Occipital lobe (tissue), 2 donors: Measurements from ENCODE around the gene TEF. TPM values are rescaled to one million over a fixed set of nuclear protein-coding genes. Genes with fewer than 3 reads are reported as not detected.
A peak's percentile ranks its signal among the peaks of the same experiment; 100 is the strongest.
"Not testable (repeated sequence)": the region's sequence is repeated elsewhere in the genome, so short reads cannot be mapped to it uniquely, and the experiment has no call there.

Experiments used
- DNase-seq: peaks from one replicate; lab custom pipeline; 2025; lab: John Stamatoyannopoulos, UW
- total RNA-seq: library from RNA; depleted of rRNA; stranded (reverse); fragments of >200 nt; gene quantifications from one replicate; pipeline ENCODE4 v1.2.3, GENCODE V29; 2014

Gene TEF
- total RNA-seq, 1 donor from 2014 or later = 10.0 TPM

DNA sequence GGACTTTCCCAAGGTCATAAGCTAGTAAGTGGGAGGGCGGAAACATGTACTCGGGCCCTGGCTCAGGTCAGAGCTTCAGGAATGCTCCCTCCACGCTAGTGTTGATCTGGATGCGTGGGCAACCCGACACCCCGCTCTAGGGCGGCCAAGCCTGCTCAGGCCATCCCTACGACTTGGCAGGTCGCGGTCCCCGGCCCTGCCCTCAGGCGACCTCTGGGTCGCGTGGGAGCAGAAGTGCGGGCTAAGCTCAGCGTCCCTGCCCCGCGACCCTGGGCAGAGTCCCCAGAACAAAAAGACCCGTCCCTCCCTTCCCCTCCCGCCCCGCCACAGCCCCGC lies 781 bp upstream of the TEF start:
- no peak for DNase-seq

DNA sequence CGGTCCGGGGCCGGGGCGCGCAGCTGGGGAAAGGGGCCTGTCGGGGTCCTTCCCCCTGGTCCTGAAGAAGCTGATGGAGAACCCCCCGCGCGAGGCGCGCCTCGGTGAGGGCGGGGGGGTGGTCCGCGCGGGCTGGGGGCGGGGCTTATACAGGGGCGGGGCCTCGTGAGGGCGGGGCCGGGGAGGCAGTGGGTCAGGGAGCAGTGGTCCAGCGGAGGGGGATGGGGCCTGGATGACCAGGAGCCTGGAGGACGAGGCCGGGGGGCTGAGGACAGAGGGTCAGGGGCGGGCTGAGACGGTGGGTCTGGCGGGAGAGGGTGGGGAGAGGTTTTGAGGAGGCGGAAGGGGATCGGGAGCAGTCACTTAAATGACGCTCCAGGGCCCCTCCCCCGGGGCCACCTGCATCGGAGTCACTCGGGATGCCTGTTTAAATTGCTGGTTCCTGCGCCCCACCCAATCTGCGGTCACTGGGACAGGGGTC lies 396 bp downstream of the TEF start:
- DNase-seq = peak; percentile 83

DNA sequence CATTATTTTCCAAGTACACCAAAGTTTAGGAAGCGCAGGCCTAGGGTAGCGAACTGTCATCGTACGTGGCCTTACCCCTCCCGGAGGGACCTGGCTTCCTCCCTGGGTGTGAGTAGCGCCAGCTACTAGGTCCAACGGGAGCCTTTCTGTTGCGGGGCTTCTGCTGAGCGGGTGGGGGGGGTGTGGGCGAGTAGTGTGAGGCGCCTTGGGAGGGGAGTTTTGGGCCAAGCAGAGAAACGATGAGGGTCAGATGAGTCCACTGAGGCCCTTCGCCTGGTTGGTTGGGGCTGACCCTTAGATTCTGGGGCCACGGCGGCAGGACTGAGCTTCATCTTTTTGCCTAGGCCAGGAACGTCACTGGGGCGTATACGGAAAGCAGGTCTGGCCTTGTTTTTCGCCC lies 868 bp downstream of the TEF start:
- DNase-seq = no peak

DNA sequence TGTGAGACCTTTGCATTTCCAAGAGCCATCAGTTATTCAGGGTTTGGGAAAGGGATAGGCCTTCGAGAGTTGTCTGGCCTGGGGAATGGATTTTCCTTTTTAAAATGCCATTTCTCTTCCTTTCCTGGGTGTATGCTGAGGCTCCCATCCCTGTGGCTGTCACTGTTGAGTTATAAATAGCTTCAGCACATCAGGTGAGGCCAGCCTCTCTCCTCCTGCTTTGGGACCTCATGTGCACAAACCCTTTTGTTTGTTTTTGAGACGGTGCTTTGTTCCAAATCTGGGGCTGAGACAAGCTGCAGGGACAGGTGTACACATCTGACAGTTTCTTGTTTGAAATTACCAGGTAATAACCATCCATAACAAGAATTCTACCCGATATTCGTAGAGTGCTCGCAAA lies 1.3 kb downstream of the TEF start:
- DNase-seq = no peak

DNA sequence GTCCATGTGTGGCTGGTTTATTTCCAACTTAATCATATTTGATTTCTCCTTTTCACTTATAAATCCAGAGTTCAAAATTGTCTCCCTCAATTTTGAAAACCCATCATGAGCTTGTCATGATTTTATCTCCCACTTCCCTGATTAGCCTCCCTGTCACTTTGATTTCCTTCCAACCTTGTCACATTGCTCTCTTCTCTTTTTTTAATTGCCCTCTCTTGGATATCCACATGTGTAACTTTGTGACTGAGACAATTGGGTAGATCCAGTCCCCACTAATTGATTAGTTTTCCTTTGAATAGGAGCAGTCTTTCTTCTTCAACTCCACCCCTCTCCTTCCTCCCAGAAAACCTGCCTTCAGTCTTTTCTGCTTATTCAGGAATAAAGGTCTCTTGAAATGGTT lies 2.4 kb downstream of the TEF start:
- no peak for DNase-seq

DNA sequence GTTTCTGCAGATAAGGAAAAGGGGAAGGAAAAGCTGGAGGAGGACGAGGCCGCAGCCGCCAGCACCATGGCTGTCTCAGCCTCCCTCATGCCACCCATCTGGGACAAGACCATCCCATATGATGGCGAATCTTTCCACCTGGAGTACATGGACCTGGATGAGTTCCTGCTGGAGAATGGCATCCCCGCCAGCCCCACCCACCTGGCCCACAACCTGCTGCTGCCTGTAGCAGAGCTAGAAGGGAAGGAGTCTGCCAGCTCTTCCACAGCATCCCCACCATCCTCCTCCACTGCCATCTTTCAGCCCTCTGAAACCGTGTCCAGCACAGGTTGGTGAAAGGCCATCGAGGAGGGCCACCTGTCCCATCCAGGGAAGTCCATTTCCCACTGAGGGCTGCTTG lies 5.6 kb downstream of the TEF start:
- DNase-seq = no peak

DNA sequence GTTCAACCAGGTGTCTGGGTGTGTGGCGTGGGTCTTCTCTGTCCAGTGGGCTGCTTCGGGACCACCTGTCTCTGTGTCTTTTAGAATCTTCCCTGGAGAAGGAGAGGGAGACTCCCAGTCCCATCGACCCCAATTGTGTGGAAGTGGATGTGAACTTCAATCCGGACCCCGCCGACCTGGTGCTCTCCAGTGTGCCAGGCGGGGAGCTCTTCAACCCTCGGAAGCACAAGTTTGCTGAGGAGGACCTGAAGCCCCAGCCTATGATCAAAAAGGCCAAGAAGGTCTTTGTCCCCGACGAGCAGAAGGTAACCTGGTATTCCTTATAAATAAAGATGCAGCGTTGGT lies 12.2 kb downstream of the TEF start:
- DNase-seq = no peak

DNA sequence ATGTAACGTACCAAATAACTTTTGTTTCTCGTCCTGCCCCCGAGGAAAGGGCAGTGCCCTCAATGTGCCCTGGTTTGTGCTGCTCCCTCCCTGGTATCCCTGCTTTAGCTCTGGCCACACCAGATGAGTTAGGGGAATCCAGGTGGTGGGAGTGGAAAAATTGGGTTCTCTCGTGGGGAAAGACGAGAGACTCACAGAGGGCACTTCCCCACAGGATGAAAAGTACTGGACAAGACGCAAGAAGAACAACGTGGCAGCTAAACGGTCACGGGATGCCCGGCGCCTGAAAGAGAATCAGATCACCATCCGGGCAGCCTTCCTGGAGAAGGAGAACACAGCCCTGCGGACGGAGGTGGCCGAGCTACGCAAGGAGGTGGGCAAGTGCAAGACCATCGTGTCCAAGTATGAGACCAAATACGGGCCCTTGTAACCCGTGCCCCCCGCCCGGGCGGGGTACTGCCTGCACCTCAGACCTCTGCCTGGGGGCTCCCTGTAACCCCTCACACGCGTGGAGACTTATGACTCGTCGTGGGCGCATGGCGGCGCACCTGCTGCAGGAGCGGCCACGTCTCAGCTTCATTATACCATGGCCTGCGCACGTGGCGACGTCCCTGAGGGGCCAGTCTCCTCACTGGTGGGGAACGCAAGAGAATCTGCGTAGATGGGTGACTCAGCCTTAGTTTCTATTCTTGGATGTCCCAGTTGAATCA lies 13.9 kb downstream of the TEF start:
- DNase-seq = no peak

DNA sequence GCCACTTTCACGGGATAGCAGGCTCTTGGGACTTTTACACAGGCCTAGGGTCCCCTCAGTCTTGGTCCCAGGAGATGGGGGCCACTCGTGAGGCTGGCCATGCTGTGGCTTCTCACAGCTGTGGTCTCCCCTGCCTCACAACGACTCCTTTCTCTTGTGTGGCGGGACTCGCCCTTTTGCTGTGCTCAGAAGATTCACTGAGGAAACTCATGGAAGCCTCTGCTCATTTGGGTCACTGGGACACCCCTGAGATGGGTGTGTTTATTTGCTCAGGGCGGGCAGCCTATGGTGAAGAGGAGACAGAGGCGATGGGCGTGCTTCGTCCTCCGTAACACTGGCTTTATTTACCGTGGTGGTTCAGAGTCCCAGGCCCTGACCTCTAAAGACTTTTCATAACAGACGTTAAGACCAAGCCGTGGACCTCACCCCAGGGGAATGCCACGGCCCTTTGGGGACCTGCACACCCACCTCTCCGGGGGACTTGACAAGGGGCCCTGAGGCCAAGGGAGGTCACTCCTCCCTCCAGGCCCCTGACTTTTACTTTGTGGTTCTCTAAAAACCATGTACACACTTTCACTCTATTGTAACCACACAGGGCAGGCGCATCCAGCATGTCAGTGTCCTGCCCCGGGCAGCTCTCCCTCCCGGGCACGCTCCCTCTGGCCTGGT lies 15.5 kb downstream of the TEF start:
- no peak for DNase-seq

DNA sequence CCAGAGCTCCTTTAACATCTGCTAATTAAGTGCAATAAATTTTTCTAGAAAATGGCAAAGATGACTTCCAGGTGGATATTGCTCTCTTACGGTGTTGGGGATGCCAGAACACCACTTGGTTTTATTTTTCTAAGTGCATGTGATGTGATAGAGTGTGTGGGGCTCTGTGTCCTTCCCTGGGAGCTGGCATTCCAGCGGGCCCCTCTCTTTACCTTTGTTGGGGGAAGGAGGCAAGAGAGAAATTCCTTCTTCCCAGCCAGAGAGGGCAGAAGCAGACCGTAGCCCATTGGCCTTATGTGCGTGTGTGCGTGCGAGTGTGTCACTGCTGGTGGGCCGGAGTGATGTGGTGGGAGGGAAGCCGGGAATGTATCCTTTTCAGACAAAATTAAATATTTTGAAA lies 17.2 kb downstream of the TEF start:
- DNase-seq = no peak

DNA sequence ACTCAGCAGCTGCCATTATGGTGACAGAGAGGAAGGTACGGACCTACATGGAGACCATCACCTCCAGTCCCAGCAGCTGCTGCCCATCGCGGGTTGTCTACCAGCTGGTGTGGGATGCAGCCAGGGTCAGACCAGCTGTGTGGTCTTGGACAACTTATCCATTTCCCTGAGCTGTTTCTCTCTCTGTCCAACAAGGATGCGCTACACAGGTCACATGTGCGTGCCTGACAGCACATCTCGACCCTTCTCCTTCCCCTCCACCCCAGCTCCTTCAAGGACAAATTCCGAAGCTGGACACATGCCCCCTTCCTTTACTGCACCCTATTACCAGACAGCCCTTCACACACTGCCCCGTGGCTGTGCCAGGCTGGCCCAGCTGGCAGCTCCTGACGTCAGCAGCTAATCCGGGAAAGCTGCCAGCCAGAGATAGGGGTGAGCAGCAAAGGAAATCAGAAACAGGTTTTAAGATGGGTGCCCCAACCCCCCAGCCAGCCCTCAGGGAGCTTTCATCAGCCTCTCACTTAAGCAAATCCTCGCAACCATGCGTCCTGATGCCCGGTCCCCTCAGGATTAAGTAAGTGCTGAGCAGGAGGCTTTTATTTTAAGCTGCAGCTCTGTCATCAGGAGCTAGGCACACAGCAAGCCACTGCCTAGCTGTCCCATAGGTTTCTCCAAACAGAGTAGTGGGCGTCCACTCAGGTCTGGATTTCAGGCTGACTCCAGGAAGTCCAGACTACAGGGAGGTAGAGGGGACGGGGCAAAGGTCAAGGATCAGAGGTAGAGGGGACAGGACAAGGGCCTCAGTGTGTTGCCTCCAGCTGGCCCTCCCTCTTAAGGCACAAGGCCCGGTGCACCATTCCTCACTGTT lies 20.3 kb downstream of the TEF start:
- DNase-seq = peak; percentile 81

DNA sequence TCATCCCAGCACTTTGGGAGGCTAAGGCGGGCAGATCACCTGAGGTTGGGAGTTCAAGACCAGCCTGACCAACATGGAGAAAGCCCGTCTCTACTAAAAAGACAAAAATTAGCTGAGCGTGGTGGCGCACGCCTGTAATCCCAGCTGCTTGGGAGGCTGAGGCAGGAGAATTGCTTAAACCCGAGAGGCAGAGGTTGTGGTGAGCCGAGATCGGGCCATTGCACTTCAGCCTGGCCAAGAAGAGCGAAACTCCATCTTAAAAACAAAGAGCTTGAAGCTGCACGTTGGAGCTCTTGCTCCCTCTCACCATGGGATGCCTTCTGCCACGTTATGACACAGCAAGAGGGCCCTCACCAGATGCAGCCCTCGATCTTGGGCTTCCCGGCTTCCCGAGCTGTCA lies 21.1 kb downstream of the TEF start:
- not testable (repeated sequence) for DNase-seq

DNA sequence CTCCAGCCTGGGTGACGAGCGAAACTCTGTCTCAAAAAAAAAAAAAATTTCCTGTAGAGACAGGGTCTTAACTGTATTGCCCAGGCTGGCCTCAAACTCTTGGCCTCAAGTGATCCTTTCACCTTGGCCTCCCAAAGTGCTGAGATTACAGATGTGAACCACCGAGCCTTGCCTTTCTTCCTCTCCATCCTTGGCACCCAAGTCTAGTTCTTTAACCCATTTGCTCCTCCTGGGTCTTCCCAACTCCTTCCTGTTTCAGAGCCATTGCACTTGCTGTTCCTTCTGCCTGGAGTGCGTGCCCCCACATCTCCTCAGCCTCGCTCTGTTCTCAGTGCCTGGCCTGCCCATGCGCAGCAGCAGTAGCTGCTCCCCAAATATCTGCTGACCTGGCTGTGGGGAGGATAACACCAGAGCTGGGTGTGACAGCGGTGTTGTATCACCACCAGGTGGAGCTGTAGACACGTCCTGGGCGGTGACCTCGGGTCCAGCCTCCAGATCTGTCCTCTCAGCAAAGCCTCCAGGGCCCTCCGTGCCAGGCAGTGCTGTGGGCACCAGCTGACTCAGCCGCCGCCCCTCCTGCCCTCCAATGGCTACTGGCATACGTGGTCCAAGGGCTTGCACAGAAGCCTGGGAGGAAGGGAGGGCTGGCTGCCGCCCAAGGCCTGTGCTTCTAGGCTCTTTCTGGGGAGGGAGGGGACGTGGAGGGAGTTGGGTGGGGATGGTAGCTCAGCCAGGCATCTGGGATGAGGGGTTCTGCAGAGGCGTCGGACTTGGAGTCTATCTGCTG lies 22.0 kb downstream of the TEF start:
- DNase-seq = peak; percentile 96

DNA sequence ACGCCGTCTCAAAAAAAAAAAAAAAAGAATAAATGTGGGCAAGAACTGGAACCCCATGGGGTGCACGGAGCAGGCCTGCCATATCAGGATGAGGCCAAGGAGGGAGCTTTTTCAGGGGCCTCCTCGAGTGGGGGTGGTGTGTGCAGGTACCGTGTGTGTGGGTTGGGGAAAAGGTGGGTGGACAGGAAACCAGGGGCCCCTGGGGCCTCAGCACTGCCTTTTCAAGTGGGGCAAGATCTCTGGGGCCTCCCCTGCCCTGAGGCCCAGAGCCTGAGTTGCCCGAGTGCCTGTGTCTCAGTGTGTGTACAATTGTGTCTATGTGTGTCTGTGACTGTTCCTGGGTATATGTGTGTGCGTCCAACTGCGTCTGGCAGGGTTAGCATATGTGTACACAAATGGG lies 23.8 kb downstream of the TEF start:
- no peak for DNase-seq

DNA sequence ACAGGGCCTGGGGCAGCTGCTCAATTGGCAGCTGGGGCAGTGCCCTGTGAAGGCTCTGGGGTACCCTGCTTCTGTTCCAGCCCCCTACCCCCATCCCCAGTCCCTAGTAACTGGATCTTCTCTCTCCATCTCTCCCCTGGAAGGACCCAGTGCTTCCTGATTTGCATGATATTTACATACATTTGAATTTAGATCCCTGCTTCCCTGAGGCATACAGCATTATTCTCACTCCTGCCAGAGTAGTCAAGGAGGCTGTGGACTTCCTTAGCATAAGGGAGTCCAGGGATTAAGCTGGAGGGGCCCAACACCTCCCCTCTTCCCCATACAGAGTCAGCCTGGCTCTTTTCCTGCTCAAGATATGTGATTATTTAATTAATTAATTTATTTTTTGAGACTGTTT lies 24.7 kb downstream of the TEF start:
- DNase-seq = no peak

DNA sequence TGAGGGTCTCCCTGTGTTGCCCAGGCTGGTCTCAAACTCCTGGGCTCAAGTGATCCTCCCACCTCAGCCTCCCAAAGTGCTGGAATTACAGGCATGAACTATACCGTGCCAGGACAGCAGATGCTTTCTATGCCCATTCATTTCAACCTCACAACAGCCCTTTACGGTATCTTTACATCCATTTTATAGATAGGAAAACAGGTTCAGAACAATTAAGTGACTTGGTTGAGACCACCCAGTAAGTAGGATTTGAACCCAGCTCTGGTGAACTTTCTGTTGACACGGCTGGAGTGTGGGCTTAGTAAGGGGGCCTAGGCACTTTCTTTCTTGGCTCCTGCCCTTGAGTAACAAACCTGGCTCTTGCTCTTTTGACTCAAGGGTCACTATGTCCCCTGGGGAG lies 25.7 kb downstream of the TEF start:
- no peak for DNase-seq

DNA sequence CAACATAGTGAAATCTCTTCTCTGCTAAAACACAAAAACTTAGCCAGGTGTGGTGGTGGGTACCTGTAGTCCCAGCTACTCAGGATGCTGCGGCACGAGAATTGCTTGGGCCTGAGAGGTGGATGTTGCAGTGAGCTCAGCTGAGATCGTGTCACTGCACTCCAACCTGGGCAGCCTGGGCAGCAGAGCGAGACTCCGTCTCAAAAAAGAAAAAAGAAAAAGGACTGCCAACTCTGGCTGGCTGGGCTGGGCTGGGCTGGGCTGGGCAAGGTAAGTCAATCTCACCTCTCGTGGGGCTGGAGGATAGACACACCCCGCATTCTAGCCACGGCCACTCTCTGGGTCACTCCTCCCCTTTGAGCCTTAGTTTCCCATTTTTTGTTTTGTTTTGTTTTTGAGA lies 26.9 kb downstream of the TEF start:
- DNase-seq = no peak

DNA sequence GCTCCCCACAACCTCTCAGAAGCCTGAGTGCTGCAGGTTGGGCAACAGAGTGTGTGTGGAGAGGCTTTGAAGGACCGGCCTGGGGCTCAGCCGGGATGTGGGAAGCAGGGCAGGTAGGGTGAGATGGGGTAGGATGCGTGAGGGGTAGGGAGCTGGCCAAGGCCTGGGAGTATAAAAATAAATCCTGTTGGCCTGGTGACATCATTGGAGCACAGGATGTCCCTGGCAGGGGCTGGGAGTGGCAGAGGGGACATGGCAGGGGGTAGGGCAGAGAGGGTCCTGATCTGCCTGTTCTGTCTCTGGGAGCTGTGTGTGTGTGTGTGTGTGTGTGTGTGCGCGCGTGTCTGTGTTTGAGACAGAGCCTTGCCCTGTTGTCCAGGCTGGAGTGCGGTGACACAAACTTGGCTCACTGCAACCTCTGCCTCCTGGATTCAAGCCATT lies 28.6 kb downstream of the TEF start:
- no peak for DNase-seq

DNA sequence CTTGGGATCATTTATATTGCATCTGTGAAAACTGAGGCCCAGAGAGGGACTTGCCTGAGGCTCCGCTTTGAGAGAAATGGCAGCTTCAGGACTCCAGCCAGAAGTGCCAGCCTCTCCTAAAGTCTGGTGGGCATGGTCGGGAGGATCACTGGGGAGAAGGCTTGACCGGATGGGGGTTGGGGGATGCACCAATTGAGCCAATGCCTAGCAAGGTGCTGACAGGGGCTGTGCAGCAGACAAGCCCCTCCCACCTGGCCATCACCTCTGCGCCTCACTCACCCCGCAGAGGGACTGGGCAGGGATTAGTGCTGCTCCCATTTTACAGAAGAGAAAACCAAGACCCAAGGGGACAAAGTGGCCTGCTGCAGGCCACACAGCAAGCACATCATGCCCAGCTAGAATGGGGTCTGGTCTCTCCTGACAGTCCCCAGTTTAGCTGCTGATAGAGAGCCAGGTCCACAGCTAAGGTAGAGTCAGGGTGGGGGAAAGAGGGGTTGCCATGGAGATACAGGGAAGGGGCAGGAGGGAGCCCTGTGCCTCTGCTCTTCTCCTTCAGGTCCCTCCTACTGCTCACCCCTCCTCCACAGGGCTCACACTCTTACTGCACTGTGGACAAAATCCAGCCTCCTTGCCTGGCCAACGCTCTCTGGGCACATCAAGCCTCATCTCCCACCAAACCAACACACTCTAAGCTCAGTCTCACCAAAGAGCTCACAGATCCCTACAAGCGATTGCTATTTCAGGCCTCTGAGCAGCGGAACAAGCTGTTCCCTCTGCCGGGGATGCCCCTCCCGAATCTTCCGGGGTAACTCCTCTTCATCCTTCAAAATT lies 29.5 kb downstream of the TEF start:
- DNase-seq = peak; percentile 69

DNA sequence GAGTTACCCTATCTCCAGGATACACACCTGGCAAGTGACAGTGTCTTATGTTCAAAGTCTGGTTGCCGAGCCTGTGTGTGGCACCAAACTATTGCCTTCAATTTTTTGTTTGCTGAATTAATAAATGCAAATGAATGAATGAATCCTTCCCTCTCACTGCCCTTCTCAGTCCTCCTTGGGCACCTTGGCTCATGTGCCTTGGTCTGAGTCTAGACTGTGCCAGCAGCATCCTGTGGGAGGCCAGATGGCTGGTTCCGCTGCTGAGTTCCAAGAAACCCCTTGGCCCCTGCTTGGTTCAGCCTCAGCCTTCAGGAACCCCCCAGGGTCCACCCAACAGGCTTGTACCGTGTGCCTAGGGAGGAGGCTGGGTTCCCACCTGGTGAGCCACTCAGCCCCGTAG lies 33.8 kb downstream of the TEF start:
- DNase-seq = no peak
